ENCODE data around the gene BPIFB1.

DNA sequence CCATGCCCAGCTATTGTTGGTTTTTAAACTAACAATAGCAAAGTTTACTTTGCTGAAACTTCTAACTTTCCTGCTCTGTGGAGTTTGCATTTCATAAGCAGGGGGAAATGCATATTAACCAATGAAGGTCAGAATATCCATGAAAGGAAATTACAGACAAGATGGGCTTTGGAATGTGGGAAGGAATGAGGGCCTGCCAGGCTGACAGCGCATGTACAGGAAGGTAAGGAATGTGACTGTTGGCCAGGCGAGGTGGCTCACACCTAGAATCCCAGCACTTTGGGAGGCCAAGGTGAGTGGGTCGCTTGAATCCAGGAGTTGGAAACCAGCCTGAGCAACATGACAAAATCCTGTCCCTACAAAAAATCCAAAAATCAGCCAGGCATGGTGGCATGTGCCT is 68.7 kb downstream of the BPIFB1 start:
- TF ChIP-seq, protein P1, sequence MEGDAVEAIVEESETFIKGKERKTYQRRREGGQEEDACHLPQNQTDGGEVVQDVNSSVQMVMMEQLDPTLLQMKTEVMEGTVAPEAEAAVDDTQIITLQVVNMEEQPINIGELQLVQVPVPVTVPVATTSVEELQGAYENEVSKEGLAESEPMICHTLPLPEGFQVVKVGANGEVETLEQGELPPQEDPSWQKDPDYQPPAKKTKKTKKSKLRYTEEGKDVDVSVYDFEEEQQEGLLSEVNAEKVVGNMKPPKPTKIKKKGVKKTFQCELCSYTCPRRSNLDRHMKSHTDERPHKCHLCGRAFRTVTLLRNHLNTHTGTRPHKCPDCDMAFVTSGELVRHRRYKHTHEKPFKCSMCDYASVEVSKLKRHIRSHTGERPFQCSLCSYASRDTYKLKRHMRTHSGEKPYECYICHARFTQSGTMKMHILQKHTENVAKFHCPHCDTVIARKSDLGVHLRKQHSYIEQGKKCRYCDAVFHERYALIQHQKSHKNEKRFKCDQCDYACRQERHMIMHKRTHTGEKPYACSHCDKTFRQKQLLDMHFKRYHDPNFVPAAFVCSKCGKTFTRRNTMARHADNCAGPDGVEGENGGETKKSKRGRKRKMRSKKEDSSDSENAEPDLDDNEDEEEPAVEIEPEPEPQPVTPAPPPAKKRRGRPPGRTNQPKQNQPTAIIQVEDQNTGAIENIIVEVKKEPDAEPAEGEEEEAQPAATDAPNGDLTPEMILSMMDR (IDR thresholded peaks at IDR 0.05) = no peak
- TF ChIP-seq POLR2A (IDR thresholded peaks at IDR 0.05) = no peak

Data from testis (tissue), 2 donors.